RWPE2 (cell line): ENCODE measurements around the gene METTL26.

Experiments used
- ATAC-seq: fragments of 200-7000 bp; cut with Tn5 transposase; 3 replicates; pipeline ENCODE4 v1.9.1; 2021; ENCODE audit warnings: low read depth
- DNase-seq: peaks from one replicate; pipeline ENCODE4 v3.0.0-alpha.2; 2020; ENCODE audit warnings: low spot score
- H3K27ac ChIP-seq: fragments of 450-650 bp; 2 replicates; pipeline ENCODE4 v1.5.1; 2017; ENCODE audit warnings: mild to moderate bottlenecking; ENCODE audit not compliant: poor library complexity, severe bottlenecking
- H3K27me3 ChIP-seq: fragments of 250-450 bp; sonication (Bioruptor Pico); 2 replicates; pipeline ENCODE4 v1.5.1; 2021; ENCODE audit warnings: mild to moderate bottlenecking, moderate library complexity; ENCODE audit not compliant: insufficient read depth, poor library complexity, severe bottlenecking
- H3K36me3 ChIP-seq: fragments of 250-450 bp; sonication (Bioruptor Pico); 2 replicates; pipeline ENCODE4 v1.5.1; 2020; ENCODE audit warnings: low read depth, mild to moderate bottlenecking, moderate library complexity
- H3K4me1 ChIP-seq: fragments of 250-450 bp; sonication (Bioruptor Pico); 2 replicates; pipeline ENCODE4 v1.5.1; 2021; ENCODE audit warnings: mild to moderate bottlenecking, moderate library complexity; ENCODE audit not compliant: insufficient read depth, poor library complexity, severe bottlenecking
- H3K4me3 ChIP-seq: fragments of 250-450 bp; sonication (Bioruptor Pico); 2 replicates; pipeline ENCODE4 v1.5.1; 2021; ENCODE audit warnings: mild to moderate bottlenecking, moderate library complexity; ENCODE audit not compliant: severe bottlenecking
- H3K9me3 ChIP-seq: fragments of 250-450 bp; sonication (Bioruptor Pico); 2 replicates; pipeline ENCODE4 v1.5.1; 2021; ENCODE audit warnings: mild to moderate bottlenecking, moderate library complexity; ENCODE audit not compliant: severe bottlenecking
- CTCF ChIP-seq: fragments of 450-650 bp; IDR thresholded peaks from one replicate; pipeline ENCODE4 v1.5.1; 2017; ENCODE audit warnings: mild to moderate bottlenecking, moderate library complexity; ENCODE audit not compliant: poor library complexity, severe bottlenecking

METTL26 gene

GRCh38 chr16:629185-629832 is 6.8 kb downstream of the METTL26 start:
- DNase-seq (no peak), ATAC-seq (no peak)
- H3K36me3 ChIP-seq = peaks cover 10% of the 10 kb centered on the region
- no peak overlapping the region for H3K27ac ChIP-seq
- no peak for TF ChIP-seq CTCF
- H3K9me3 ChIP-seq = no peaks in the 10 kb centered on the region
- H3K4me1 ChIP-seq = peaks cover 14% of the 10 kb centered on the region
- H3K27me3 ChIP-seq = no peaks in the 10 kb centered on the region
- no peak overlapping the region for H3K4me3 ChIP-seq

GRCh38 chr16:628321-629061 is 7.6 kb downstream of the METTL26 start:
- Histone ChIP-seq H3K27me3 (no peaks in the 10 kb centered on the region), H3K4me1 (peaks cover 14% of the 10 kb centered on the region), H3K36me3 (peaks cover 10% of the 10 kb centered on the region), H3K9me3 (no peaks in the 10 kb centered on the region), H3K4me3 (no peak overlapping the region), H3K27ac (no peak overlapping the region)
- no peak for TF ChIP-seq CTCF
- no peak for ATAC-seq
- DNase-seq = no peak

- Histone ChIP-seq H3K27ac (peak overlapping the region; percentile 23), H3K27me3 (no peaks in the 10 kb centered on the region), H3K4me1 (peaks cover 17% of the 10 kb centered on the region), H3K36me3 (peaks cover 10% of the 10 kb centered on the region), H3K9me3 (no peaks in the 10 kb centered on the region), H3K4me3 (no peak overlapping the region)
- no peak for TF ChIP-seq CTCF
- ATAC-seq (no peak), DNase-seq (no peak)
Observed at GRCh38 chr16:627454-628239, 8.5 kb downstream of the METTL26 start.

GRCh38 chr16:626787-627453 is 9.2 kb downstream of the METTL26 start:
- Histone ChIP-seq H3K4me1 (peaks cover 21% of the 10 kb centered on the region), H3K27ac (peak overlapping the region; percentile 23)

More at GRCh38 chr16:626787-627453, 9.2 kb downstream of the METTL26 start:
- peaks cover 10% of the 10 kb centered on the region for H3K36me3 ChIP-seq
- H3K9me3 ChIP-seq = no peaks in the 10 kb centered on the region
- H3K4me3 ChIP-seq = no peak overlapping the region
- no peak for TF ChIP-seq CTCF
- ATAC-seq (peak; percentile 80), DNase-seq (peak; percentile 91)
- no peaks in the 10 kb centered on the region for H3K27me3 ChIP-seq
